HepG2 (cell line): ENCODE results near the gene EPHA6. TPM values are rescaled to one million over a fixed set of nuclear protein-coding genes. Genes with fewer than 3 reads are reported as not detected.

Experiments used
- ATAC-seq: fragments of 200-7000 bp; cut with Tn5 transposase; 3 replicates; pipeline ENCODE4 v1.9.1; 2020; ENCODE audit warnings: mild to moderate bottlenecking, moderate library complexity
- BruUV-seq: library from RNA; stranded (reverse); fragments of 400-500 nt; replicated peaks from 2 replicates; lab custom pipeline; 2021; lab: Mats Ljungman, UMichigan
- CTCF ChIA-PET: fragments of 300-600 bp; formaldehyde crosslinking; extraction: SDS; loops from one replicate; lab custom pipeline; 2021; ENCODE audit warnings: low total read pairs, inconsistent platforms, low intra/inter-chr PET ratio; lab: Yijun Ruan, JAX
- POLR2A ChIA-PET: fragments of 350-600 bp; sonication (Branson Sonifier 250); formaldehyde crosslinking; loops from one replicate; lab custom pipeline; 2020; ENCODE audit warnings: antibody characterized with exemption, inconsistent platforms; lab: Yijun Ruan, JAX
- DNase-seq: peaks from one replicate; pipeline ENCODE4 v3.0.0-alpha.2; 2015; ENCODE audit warnings: low spot score
- FAIRE-seq: peaks from 3 replicates; lab custom pipeline; 2011; peaks lifted over from hg19 to GRCh38; lab: Jason Lieb, UNC
- H2AFZ ChIP-seq: one replicate; pipeline ENCODE4 v1.6.1; 2011; ENCODE audit warnings: low read length, inconsistent platforms
- H3K27ac ChIP-seq: fragments of 300-600 bp; 3 replicates; pipeline ENCODE4 v1.8.0; 2011; ENCODE audit warnings: mixed run types, mild to moderate bottlenecking, mixed read lengths, low read length, inconsistent platforms; ENCODE audit not compliant: insufficient read depth; ENCODE audit errors: extremely low read length
- H3K27me3 ChIP-seq, 2 experiments: fragments of 200-600 bp in 1 of 2; 2 replicates in 1 of 2; 3 replicates in 1 of 2; pipeline versions ENCODE4 v1.6.0 to v1.8.0; 2011; ENCODE audit warnings: low read length in 2 of 2, mild to moderate bottlenecking in 2 of 2, moderate library complexity in 2 of 2, inconsistent platforms in 1 of 2; ENCODE audit not compliant: insufficient read depth in 2 of 2, control insufficient read depth in 1 of 2
- H3K36me3 ChIP-seq, 2 experiments: fragments of 200-600 bp in 1 of 2; replicated peaks in 1 of 2; 2 replicates in 1 of 2; 3 replicates in 1 of 2; pipeline versions ENCODE4 v1.5.1 to v1.8.0; 2011; ENCODE audit warnings: low read length in 2 of 2, inconsistent platforms in 1 of 2; ENCODE audit not compliant: insufficient read depth in 2 of 2, control insufficient read depth in 1 of 2
- H3K4me1 ChIP-seq: 2 replicates; pipeline ENCODE4 v1.5.1; 2012; ENCODE audit warnings: low read length, inconsistent platforms; ENCODE audit not compliant: insufficient read depth
- H3K4me2 ChIP-seq: 2 replicates; pipeline ENCODE4 v1.6.0; 2011; ENCODE audit warnings: low read depth, low read length, inconsistent platforms
- H3K4me3 ChIP-seq, 3 experiments: fragments of 200-600 bp in 1 of 3; sonication (generic), shearing (Covaris generic) in 1 of 3; replicated peaks in 1 of 3; 2 replicates each; pipeline ENCODE4 v1.5.1; 2011 to 2016; ENCODE audit warnings: low read length in 3 of 3, inconsistent platforms in 2 of 3, low read depth in 2 of 3, mild to moderate bottlenecking in 2 of 3, control low read depth in 1 of 3, mixed read lengths in 1 of 3; ENCODE audit not compliant: insufficient read depth in 1 of 3
- H3K79me2 ChIP-seq: one replicate; pipeline ENCODE4 v1.6.1; 2011; ENCODE audit warnings: low read length, inconsistent platforms; ENCODE audit not compliant: insufficient read depth
- H3K9ac ChIP-seq: 2 replicates; pipeline ENCODE4 v1.6.0; 2011; ENCODE audit warnings: mild to moderate bottlenecking, low read depth, low read length, inconsistent platforms; ENCODE audit not compliant: insufficient read depth
- H3K9me3 ChIP-seq: 2 replicates; pipeline ENCODE4 v1.5.1; 2012; ENCODE audit warnings: mild to moderate bottlenecking, low read length
- H4K20me1 ChIP-seq: 2 replicates; pipeline ENCODE4 v1.6.0; 2011; ENCODE audit warnings: inconsistent platforms, mild to moderate bottlenecking, low read length, moderate library complexity; ENCODE audit not compliant: insufficient read depth
- CREB3 ChIP-seq: sonication (generic); formaldehyde crosslinking; IDR thresholded peaks from 2 replicates; pipeline ENCODE4 v1.5.0; 2020; ENCODE audit warnings: missing genetic modification reagents
- ELF3 ChIP-seq: IDR thresholded peaks from 2 replicates; pipeline ENCODE4 v1.6.1; 2016; ENCODE audit warnings: missing genetic modification reagents, missing compliant biosample characterization
- FOXA3 ChIP-seq: IDR thresholded peaks from 2 replicates; pipeline ENCODE4 v1.6.1; 2016; ENCODE audit warnings: missing genetic modification reagents, missing compliant biosample characterization
- FOXK2 ChIP-seq: fragments of 450-650 bp; IDR thresholded peaks from 2 replicates; pipeline ENCODE4 v1.6.1; 2016
- HNF1B ChIP-seq: sonication (generic); formaldehyde crosslinking; IDR thresholded peaks from 2 replicates; pipeline ENCODE4 v1.5.1; 2020; ENCODE audit warnings: mild to moderate bottlenecking, moderate library complexity, missing genetic modification reagents
- HNRNPL ChIP-seq: fragments of 200-400 bp; formaldehyde crosslinking; IDR thresholded peaks from 2 replicates; pipeline ENCODE4 v1.6.1; 2017; ENCODE audit warnings: mild to moderate bottlenecking, low read depth, low read length
- IKZF4 ChIP-seq: sonication (generic); formaldehyde crosslinking; IDR thresholded peaks from 2 replicates; pipeline ENCODE4 v1.5.1; 2020; ENCODE audit warnings: borderline replicate concordance, mild to moderate bottlenecking, low read depth, missing genetic modification reagents; ENCODE audit errors: not compliant biosample characterization
- MATR3 ChIP-seq: sonication (generic); formaldehyde crosslinking; IDR thresholded peaks from 2 replicates; pipeline ENCODE4 v1.4.0; 2020; ENCODE audit warnings: missing genetic modification reagents
- POLR2AphosphoS2 ChIP-seq: IDR thresholded peaks from 2 replicates; pipeline ENCODE4 v1.6.1; 2011; ENCODE audit warnings: low read depth, low read length, improper control_type of control experiment
- PRDM4 ChIP-seq: sonication (generic); formaldehyde crosslinking; IDR thresholded peaks from 2 replicates; pipeline ENCODE4 v1.9.0; 2021; ENCODE audit warnings: missing genetic modification reagents, borderline replicate concordance
- SMARCC2 ChIP-seq: fragments of 450-650 bp; IDR thresholded peaks from 2 replicates; pipeline ENCODE4 v1.6.1; 2017; ENCODE audit warnings: antibody characterized with exemption, mild to moderate bottlenecking
- SP5 ChIP-seq: IDR thresholded peaks from 2 replicates; pipeline ENCODE4 v1.6.1; 2016; ENCODE audit warnings: low read depth, borderline replicate concordance
- TBP ChIP-seq: sonication (generic); formaldehyde crosslinking; IDR thresholded peaks from 2 replicates; pipeline ENCODE4 v1.5.0; 2020; ENCODE audit warnings: missing genetic modification reagents
- TEAD2 ChIP-seq: sonication (generic); formaldehyde crosslinking; IDR thresholded peaks from 2 replicates; pipeline ENCODE4 v1.9.0; 2021; ENCODE audit warnings: missing genetic modification reagents
- ZNF124 ChIP-seq: sonication (generic); formaldehyde crosslinking; IDR thresholded peaks from 2 replicates; pipeline ENCODE4 v1.4.0; 2020; ENCODE audit warnings: missing genetic modification reagents
- ZNF570 ChIP-seq: sonication (generic); formaldehyde crosslinking; IDR thresholded peaks from 2 replicates; pipeline ENCODE4 v1.4.0; 2020; ENCODE audit warnings: mild to moderate bottlenecking, missing genetic modification reagents, borderline replicate concordance
- ZNF724P ChIP-seq: sonication (generic); formaldehyde crosslinking; IDR thresholded peaks from 2 replicates; pipeline ENCODE4 v1.8.0; 2022; ENCODE audit warnings: missing genetic modification reagents, borderline replicate concordance
- WGBS: methylation state at CpG from one replicate; pipeline ENCODE4 v1.1.6; 2017; ENCODE audit warnings: low lambda C conversion rate; 5-methylcytosine and 5-hydroxymethylcytosine counted together
- in situ Hi-C: cut with HindIII; loops from 2 replicates; pipeline ENCODE4 v1.10.0; 2017; ENCODE audit warnings: low pct_unique_long_range_greater_than_20kb; ENCODE audit not compliant: extremely low pct_ligation_motif_present
- intact Hi-C: fragments of 100-400 bp; cut with micrococcal nuclease; formaldehyde crosslinking; loops from one replicate; pipeline ENCODE4 v1.10.0; 2022; ENCODE audit not compliant: unreplicated experiment
- polyA plus RNA-seq, 8 experiments: library from polyadenylated mRNA; depleted of rRNA in 3 of 8; stranded (reverse) in 7 of 8; unstranded in 1 of 8; fragments of >200 nt; fragmentation: Illumina TruSeq in 4 of 8; extraction: Trizol in 4 of 8; gene quantifications; 2 replicates each; pipeline versions ENCODE4 v1.2.1 to v1.2.3, GENCODE V29; 2011 to 2016; ENCODE audit warnings: low read depth in 4 of 8, missing spikeins in 1 of 8, mixed read lengths in 1 of 8; ENCODE audit not compliant: insufficient read depth in 1 of 8
- total RNA-seq, 5 experiments: library from RNA; depleted of rRNA; stranded (reverse); fragments of >200 nt; fragmentation: Illumina TruSeq; extraction: Trizol; gene quantifications; 2 replicates each; pipeline ENCODE4 v1.2.3, GENCODE V29; 2016; ENCODE audit warnings: low read depth in 1 of 5
- TF ChIP-seq, protein P1 (sequence below): sonication (generic); formaldehyde crosslinking; IDR thresholded peaks from 2 replicates; pipeline ENCODE4 v1.4.0; 2020; ENCODE audit warnings: missing genetic modification reagents

Gene EPHA6
- total and polyA plus RNA-seq, 2 of the 13 experiments (the other 11 are each of a cell fraction or from before 2014, with no cell fraction given) = not detected

GRCh38 chr3:96814651-96815567 is 515 bp downstream of the EPHA6 start (continued):
- TF ChIP-seq ELF3 (CRISPR knock-in tag) (no peak), HNF1B (CRISPR knock-in tag) (no peak), POLR2AphosphoS2 (no peak), TBP (no peak), HNRNPL (no peak)

- Histone ChIP-seq H3K9me3 (no peaks in the 10 kb centered on the region), H4K20me1 (0 out of 2 replicates have a peak, but pooled peaks cover 3% of the 10 kb centered on the region), H3K27ac (no peak overlapping the region), H3K4me1 (no peaks in the 10 kb centered on the region), H3K36me3 (no peaks in the 10 kb centered on the region), H3K4me3 (no peak overlapping the region), H3K27me3 (no peaks in the 10 kb centered on the region), H3K4me2 (no peak overlapping the region), H3K79me2 (no peaks in the 10 kb centered on the region), H3K9ac (no peak overlapping the region), H2AFZ (no peak overlapping the region)
- POLR2A ChIA-PET = no interaction called here
- in situ Hi-C loops = no loop called here
- ATAC-seq (no peak), FAIRE-seq (no peak), DNase-seq (no peak)
- BruUV-seq = no TSS peak
- intact Hi-C loops = no loop called here
- 0% methylated on average over 2 of the region's 2 CpGs for WGBS
- CTCF ChIA-PET = no interaction called here
- no peak for TF ChIP-seq SP5 (CRISPR knock-in tag)
- no peak for TF ChIP-seq SMARCC2
- TF ChIP-seq FOXA3 (CRISPR knock-in tag) = no peak
- no peak for TF ChIP-seq PRDM4 (CRISPR knock-in tag)
- TF ChIP-seq ZNF570 (CRISPR knock-in tag) = no peak
- TF ChIP-seq CREB3 (CRISPR knock-in tag) = no peak
- TF ChIP-seq ZNF724P (CRISPR knock-in tag) = no peak
- TF ChIP-seq MATR3 (CRISPR knock-in tag) = no peak
- TF ChIP-seq TEAD2 (CRISPR knock-in tag) = no peak
- no peak for TF ChIP-seq FOXK2
- TF ChIP-seq ZNF124 (CRISPR knock-in tag) = no peak
- TF ChIP-seq IKZF4 = no peak
- TF ChIP-seq, protein P1, sequence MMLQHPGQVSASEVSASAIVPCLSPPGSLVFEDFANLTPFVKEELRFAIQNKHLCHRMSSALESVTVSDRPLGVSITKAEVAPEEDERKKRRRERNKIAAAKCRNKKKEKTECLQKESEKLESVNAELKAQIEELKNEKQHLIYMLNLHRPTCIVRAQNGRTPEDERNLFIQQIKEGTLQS = no peak
These were observed 16.8 kb downstream of the EPHA6 start for GRCh38 chr3:96831175-96831574.
